Esophagus (tissue), 2 donors: ENCODE results near the gene VTI1A. TPM values are rescaled to one million over a fixed set of nuclear protein-coding genes. Genes with fewer than 3 reads are reported as not detected.
"Not testable (repeated sequence)": the region's sequence is repeated elsewhere in the genome, so short reads cannot be mapped to it uniquely, and the experiment has no call there.

Experiments used
- H3K27ac ChIP-seq, 2 donors: one replicate each; pipeline ENCODE4 v1.5.1; 2013; ENCODE audit warnings: low read depth in 2 of 2, mild to moderate bottlenecking in 2 of 2, inconsistent platforms in 1 of 2, low read length in 1 of 2, moderate library complexity in 1 of 2
- H3K27me3 ChIP-seq, 2 donors: one replicate each; pipeline ENCODE4 v1.6.1; 2013; ENCODE audit warnings: low read length in 2 of 2, control low read depth in 1 of 2, mild to moderate bottlenecking in 1 of 2; ENCODE audit not compliant: insufficient read depth in 2 of 2, control insufficient read depth in 1 of 2
- H3K36me3 ChIP-seq, 2 donors: one replicate each; pipeline ENCODE4 v1.6.1; 2013; ENCODE audit warnings: low read length in 1 of 2; ENCODE audit not compliant: control insufficient read depth in 2 of 2, insufficient read depth in 2 of 2
- H3K4me1 ChIP-seq, 2 donors: one replicate each; pipeline ENCODE4 v1.6.1; 2013; ENCODE audit warnings: low read length in 1 of 2; ENCODE audit not compliant: control insufficient read depth in 2 of 2, insufficient read depth in 2 of 2
- H3K4me3 ChIP-seq, 2 donors: one replicate each; pipeline ENCODE4 v1.5.1; 2013; ENCODE audit warnings: low read length in 2 of 2, mild to moderate bottlenecking in 2 of 2, low read depth in 1 of 2, moderate library complexity in 1 of 2
- H3K9me3 ChIP-seq, 2 donors: one replicate each; pipeline ENCODE4 v1.6.1; 2013; ENCODE audit warnings: mild to moderate bottlenecking in 2 of 2, low read depth in 1 of 2, low read length in 1 of 2, moderate library complexity in 1 of 2; ENCODE audit not compliant: control insufficient read depth in 2 of 2, insufficient read depth in 1 of 2
- WGBS, 2 donors: extraction: QIAGEN DNeasy Blood & Tissue Kit; methylation state at CpG; one replicate each; pipeline ENCODE4 v1.1.7; 2013; 5-methylcytosine and 5-hydroxymethylcytosine counted together
- polyA plus RNA-seq, 2 donors: library from polyadenylated mRNA; stranded (reverse); fragments of 200-250 nt; gene quantifications; one replicate each; pipeline ENCODE4 v1.2.3, GENCODE V29; 2013
- donor health status: healthy with polysubstance abuse.
- donor health status: Bipolar disorder and iron deficiency.

The VTI1A gene
- polyA plus RNA-seq, 2 donors, result 10.6 to 11.5 TPM

GRCh38 chr10:112859793-112860192 is 412.8 kb downstream of the VTI1A start:
- no peaks in the 10 kb centered on the region for H3K36me3 ChIP-seq
- H3K27ac ChIP-seq, result no peak overlapping the region
- no peaks in the 10 kb centered on the region for H3K4me1 ChIP-seq
- H3K9me3 ChIP-seq, result peaks cover 0 to 3% of the 10 kb centered on the region in 2 donors
- H3K4me3 ChIP-seq, result no peak overlapping the region
- no peaks in the 10 kb centered on the region for H3K27me3 ChIP-seq
- 92 to 94% methylated on average over 4 of the region's 4 CpGs for WGBS, 2 donors

- H3K4me3 ChIP-seq, H3K36me3 ChIP-seq, H3K27ac ChIP-seq, H3K9me3 ChIP-seq, H3K27me3 ChIP-seq, H3K4me1 ChIP-seq: not testable (repeated sequence)
- WGBS, 2 donors, result 87 to 90% methylated on average over 2 of the region's 2 CpGs
Measured at GRCh38 chr10:112863461-112863860, 416.4 kb downstream of the VTI1A start.

Other genes with a start within 250 kb of the VTI1A start
- not detected for gene TECTB, start 163.8 kb upstream of the VTI1A start, polyA plus RNA-seq
- gene ACSL5, start 73.1 kb upstream of the VTI1A start, polyA plus RNA-seq, result 1 to 10 TPM; 3.6 to 5.6 TPM
- gene ZDHHC6, start 301 bp upstream of the VTI1A start, polyA plus RNA-seq, result 10 to 100 TPM; 21.8 to 35.5 TPM